ENCODE data around the gene ITGA1.

GRCh38 chr5:52799358-52799982 is 11.8 kb downstream of the ITGA1 start:
- TF ChIP-seq, protein P1, sequence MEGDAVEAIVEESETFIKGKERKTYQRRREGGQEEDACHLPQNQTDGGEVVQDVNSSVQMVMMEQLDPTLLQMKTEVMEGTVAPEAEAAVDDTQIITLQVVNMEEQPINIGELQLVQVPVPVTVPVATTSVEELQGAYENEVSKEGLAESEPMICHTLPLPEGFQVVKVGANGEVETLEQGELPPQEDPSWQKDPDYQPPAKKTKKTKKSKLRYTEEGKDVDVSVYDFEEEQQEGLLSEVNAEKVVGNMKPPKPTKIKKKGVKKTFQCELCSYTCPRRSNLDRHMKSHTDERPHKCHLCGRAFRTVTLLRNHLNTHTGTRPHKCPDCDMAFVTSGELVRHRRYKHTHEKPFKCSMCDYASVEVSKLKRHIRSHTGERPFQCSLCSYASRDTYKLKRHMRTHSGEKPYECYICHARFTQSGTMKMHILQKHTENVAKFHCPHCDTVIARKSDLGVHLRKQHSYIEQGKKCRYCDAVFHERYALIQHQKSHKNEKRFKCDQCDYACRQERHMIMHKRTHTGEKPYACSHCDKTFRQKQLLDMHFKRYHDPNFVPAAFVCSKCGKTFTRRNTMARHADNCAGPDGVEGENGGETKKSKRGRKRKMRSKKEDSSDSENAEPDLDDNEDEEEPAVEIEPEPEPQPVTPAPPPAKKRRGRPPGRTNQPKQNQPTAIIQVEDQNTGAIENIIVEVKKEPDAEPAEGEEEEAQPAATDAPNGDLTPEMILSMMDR (IDR thresholded peaks at IDR 0.05): no peak
- no peak for TF ChIP-seq POLR2A (IDR thresholded peaks at IDR 0.05)
